Keratinocyte (primary cell): ENCODE measurements around the gene ALLC. TPM values are rescaled to one million over a fixed set of nuclear protein-coding genes. Genes with fewer than 3 reads are reported as not detected.

Experiments used
- DNase-seq: peaks from one replicate; pipeline ENCODE4 v3.0.0-alpha.2; 2011; ENCODE audit warnings: low read depth, missing footprints, low spot score
- FAIRE-seq: peaks from 2 replicates; lab custom pipeline; 2011; peaks lifted over from hg19 to GRCh38; lab: Jason Lieb, UNC
- H2AFZ ChIP-seq: 2 replicates; pipeline ENCODE4 v1.6.0; 2012; ENCODE audit warnings: low read length, control low read depth, inconsistent platforms; ENCODE audit not compliant: control insufficient read depth
- H3K27ac ChIP-seq: 2 replicates; pipeline ENCODE4 v1.5.1; 2011; ENCODE audit warnings: low read length; ENCODE audit not compliant: control insufficient read depth, insufficient read depth
- H3K27me3 ChIP-seq: 3 replicates; pipeline ENCODE4 v1.6.0; 2011; ENCODE audit warnings: low read length; ENCODE audit not compliant: control insufficient read depth, insufficient read depth; ENCODE audit errors: extremely low read depth
- H3K36me3 ChIP-seq, 2 experiments: 2 replicates in 1 of 2; 3 replicates in 1 of 2; pipeline ENCODE4 v1.5.1; 2011; ENCODE audit warnings: low read length in 2 of 2, mild to moderate bottlenecking in 1 of 2; ENCODE audit not compliant: control insufficient read depth in 2 of 2, insufficient read depth in 2 of 2; ENCODE audit errors: extremely low read depth in 1 of 2
- H3K4me1 ChIP-seq: 3 replicates; pipeline ENCODE4 v1.5.1; 2011; ENCODE audit warnings: low read length; ENCODE audit not compliant: control insufficient read depth, insufficient read depth; ENCODE audit errors: extremely low read depth
- H3K4me2 ChIP-seq: 3 replicates; pipeline ENCODE4 v1.6.0; 2011; ENCODE audit warnings: low read depth, low read length; ENCODE audit not compliant: control insufficient read depth, insufficient read depth; ENCODE audit errors: extremely low read depth
- H3K4me3 ChIP-seq, 3 experiments: fragments of 200-600 bp in 1 of 3; sonication (generic) in 1 of 3; 2 replicates in 2 of 3; 3 replicates in 1 of 3; pipeline ENCODE4 v1.5.1; 2011 to 2016; ENCODE audit warnings: low read length in 3 of 3, mild to moderate bottlenecking in 3 of 3, control low read depth in 2 of 3, inconsistent platforms in 1 of 3, low read depth in 1 of 3, mixed read lengths in 1 of 3, mixed run types in 1 of 3, moderate library complexity in 1 of 3; ENCODE audit not compliant: control insufficient read depth in 2 of 3, insufficient read depth in 2 of 3; ENCODE audit errors: extremely low read depth in 1 of 3
- H3K79me2 ChIP-seq: 2 replicates; pipeline ENCODE4 v1.6.0; 2012; ENCODE audit warnings: low read length; ENCODE audit not compliant: control insufficient read depth, insufficient read depth
- H3K9ac ChIP-seq: 3 replicates; pipeline ENCODE4 v1.6.0; 2011; ENCODE audit warnings: low read length; ENCODE audit not compliant: control insufficient read depth, insufficient read depth; ENCODE audit errors: extremely low read depth
- H3K9me1 ChIP-seq: 3 replicates; pipeline ENCODE4 v1.6.0; 2011; ENCODE audit warnings: low read length; ENCODE audit not compliant: control insufficient read depth, insufficient read depth; ENCODE audit errors: extremely low read depth
- H3K9me3 ChIP-seq: 2 replicates; pipeline ENCODE4 v1.5.1; 2012; ENCODE audit warnings: low read depth, low read length; ENCODE audit not compliant: control insufficient read depth
- H4K20me1 ChIP-seq: 3 replicates; pipeline ENCODE4 v1.6.0; 2011; ENCODE audit warnings: low read length; ENCODE audit not compliant: control insufficient read depth, insufficient read depth; ENCODE audit errors: extremely low read depth
- EZH2 ChIP-seq: IDR thresholded peaks from one replicate; pipeline ENCODE4 v1.6.1; 2012; ENCODE audit warnings: inconsistent platforms, mild to moderate bottlenecking, low read length, moderate library complexity
- dilution Hi-C: fragments of 300-500 bp; cut with MboI; formaldehyde crosslinking; loops from one replicate; pipeline ENCODE4 v1.7.0; 2020; ENCODE audit warnings: low sequenced_read_pairs; ENCODE audit not compliant: extremely low pct_ligation_motif_present
- polyA plus RNA-seq, 5 experiments: library from polyadenylated mRNA; depleted of rRNA in 3 of 5; stranded (reverse) in 3 of 5; stranded (forward) in 1 of 5; unstranded in 1 of 5; fragments of >200 nt; gene quantifications; 1 replicate in 1 of 5; 2 replicates in 3 of 5; 3 replicates in 1 of 5; pipeline versions ENCODE4 v1.2.1 to v1.2.3, GENCODE V29; 2011 to 2012; ENCODE audit warnings: missing spikeins in 2 of 5, low read depth in 1 of 5, low replicate concordance in 1 of 5
- TF ChIP-seq, protein P1 (sequence below), 3 experiments: IDR thresholded peaks in 1 of 3; conservative IDR thresholded peaks in 1 of 3; optimal IDR thresholded peaks in 1 of 3; 2 replicates in 2 of 3; 3 replicates in 1 of 3; pipeline versions ENCODE3 to v1.5.1; 2011; ENCODE audit warnings: low read length in 3 of 3, mild to moderate bottlenecking in 3 of 3, moderate library complexity in 2 of 3, control low read depth in 1 of 3, inconsistent platforms in 1 of 3; ENCODE audit not compliant: insufficient read depth in 2 of 3; ENCODE audit errors: extremely low read depth in 1 of 3

The ALLC gene
- polyA plus RNA-seq, 1 donor (not counting 4 experiments of a cell fraction or from before 2014, with no cell fraction given): not detected

DNA sequence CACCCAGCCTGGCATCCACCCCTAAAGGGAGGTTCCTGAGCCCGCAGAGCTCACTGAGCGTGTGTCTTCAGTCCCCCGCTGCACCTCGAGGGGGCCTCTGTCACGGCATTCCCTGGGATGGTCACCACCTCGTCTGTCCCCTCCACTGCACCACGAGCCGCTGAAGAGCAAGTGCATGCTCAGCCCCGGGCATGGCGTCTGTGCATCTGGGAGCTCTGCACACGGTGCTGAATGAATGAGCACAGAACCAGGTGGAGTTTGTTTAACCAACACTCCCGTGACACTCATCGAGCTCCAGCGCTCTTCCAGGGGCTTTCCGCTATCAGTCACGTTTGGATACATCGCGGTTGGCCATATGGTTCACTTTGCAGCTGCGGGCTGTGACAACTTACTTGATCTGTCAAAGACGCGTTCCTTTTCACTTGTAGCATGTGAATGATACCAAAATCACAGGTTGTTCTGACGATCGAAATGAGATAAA is 9.2 kb downstream of the ALLC start:
- Histone ChIP-seq H3K9me1 (no peaks in the 10 kb centered on the region), H3K9ac (no peak overlapping the region), H3K9me3 (no peaks in the 10 kb centered on the region), H3K36me3 (no peaks in the 10 kb centered on the region), H2AFZ (no peak overlapping the region), H3K27ac (no peak overlapping the region), H3K27me3 (no peaks in the 10 kb centered on the region), H4K20me1 (no peaks in the 10 kb centered on the region), H3K4me1 (peaks cover 12% of the 10 kb centered on the region), H3K79me2 (no peaks in the 10 kb centered on the region), H3K4me3 (no peak overlapping the region), H3K4me2 (peak overlapping the region; percentile 31)
- peak; percentile 5 for FAIRE-seq
- dilution Hi-C loops: no loop called here
- TF ChIP-seq, protein P1, sequence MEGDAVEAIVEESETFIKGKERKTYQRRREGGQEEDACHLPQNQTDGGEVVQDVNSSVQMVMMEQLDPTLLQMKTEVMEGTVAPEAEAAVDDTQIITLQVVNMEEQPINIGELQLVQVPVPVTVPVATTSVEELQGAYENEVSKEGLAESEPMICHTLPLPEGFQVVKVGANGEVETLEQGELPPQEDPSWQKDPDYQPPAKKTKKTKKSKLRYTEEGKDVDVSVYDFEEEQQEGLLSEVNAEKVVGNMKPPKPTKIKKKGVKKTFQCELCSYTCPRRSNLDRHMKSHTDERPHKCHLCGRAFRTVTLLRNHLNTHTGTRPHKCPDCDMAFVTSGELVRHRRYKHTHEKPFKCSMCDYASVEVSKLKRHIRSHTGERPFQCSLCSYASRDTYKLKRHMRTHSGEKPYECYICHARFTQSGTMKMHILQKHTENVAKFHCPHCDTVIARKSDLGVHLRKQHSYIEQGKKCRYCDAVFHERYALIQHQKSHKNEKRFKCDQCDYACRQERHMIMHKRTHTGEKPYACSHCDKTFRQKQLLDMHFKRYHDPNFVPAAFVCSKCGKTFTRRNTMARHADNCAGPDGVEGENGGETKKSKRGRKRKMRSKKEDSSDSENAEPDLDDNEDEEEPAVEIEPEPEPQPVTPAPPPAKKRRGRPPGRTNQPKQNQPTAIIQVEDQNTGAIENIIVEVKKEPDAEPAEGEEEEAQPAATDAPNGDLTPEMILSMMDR (optimal IDR thresholded peaks at IDR 0.05 in 1 of 3, IDR thresholded peaks at IDR 0.05 in 1 of 3, conservative IDR thresholded peaks at IDR 0.05 in 1 of 3; ENCODE audit: extremely low read depth in 1 of 3, insufficient read depth in 2 of 3, low read length in 3 of 3): no peak
- no peak for TF ChIP-seq EZH2
- no peak for DNase-seq

DNA sequence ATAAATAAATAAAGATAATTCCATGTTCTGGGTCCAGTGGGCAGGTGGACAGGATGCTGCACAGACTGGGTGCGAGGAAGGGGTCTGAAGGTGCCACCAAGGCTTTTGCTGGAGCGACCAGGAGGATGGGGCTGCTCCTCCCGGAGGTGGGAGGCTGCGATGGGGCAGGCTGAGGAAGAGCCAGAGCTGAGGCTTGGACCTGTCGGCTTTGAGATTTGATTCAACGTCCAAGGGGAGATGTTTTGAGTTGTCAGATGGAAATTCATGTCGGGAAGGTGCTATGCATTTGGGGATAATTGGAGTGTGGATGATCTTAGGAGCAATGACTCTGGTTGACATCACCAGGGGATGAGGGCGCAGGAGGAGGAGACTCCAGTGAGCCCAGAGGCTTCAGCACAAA is 11.7 kb downstream of the ALLC start:
- TF ChIP-seq, protein P1 (optimal IDR thresholded peaks at IDR 0.05 in 1 of 3, IDR thresholded peaks at IDR 0.05 in 1 of 3, conservative IDR thresholded peaks at IDR 0.05 in 1 of 3; ENCODE audit: extremely low read depth in 1 of 3, insufficient read depth in 2 of 3, low read length in 3 of 3): no peak
- no peak for TF ChIP-seq EZH2
- H2AFZ ChIP-seq: no peak overlapping the region
- H4K20me1 ChIP-seq: no peaks in the 10 kb centered on the region
- no peak overlapping the region for H3K4me3 ChIP-seq
- no peak overlapping the region for H3K27ac ChIP-seq
- H3K36me3 ChIP-seq: no peaks in the 10 kb centered on the region
- H3K9ac ChIP-seq: no peak overlapping the region
- no peaks in the 10 kb centered on the region for H3K27me3 ChIP-seq
- H3K4me1 ChIP-seq: no peaks in the 10 kb centered on the region
- H3K4me2 ChIP-seq: no peak overlapping the region
- dilution Hi-C loops: no loop called here
- no peaks in the 10 kb centered on the region for H3K79me2 ChIP-seq
- DNase-seq: no peak
- FAIRE-seq: no peak
- H3K9me1 ChIP-seq: no peaks in the 10 kb centered on the region
- no peaks in the 10 kb centered on the region for H3K9me3 ChIP-seq
